Measurements from ENCODE around the gene CCDC190.
"Not testable (repeated sequence)": the region's sequence is repeated elsewhere in the genome, so short reads cannot be mapped to it uniquely, and the experiment has no call there.

Gene CCDC190

GRCh38 chr1:162823771-162824525 is 37.0 kb downstream of the CCDC190 start:
- DNase-seq = no peak

- no peak for DNase-seq
Observed at GRCh38 chr1:162823231-162823630, 37.7 kb downstream of the CCDC190 start.

- peak; percentile 46 for DNase-seq
Observed at GRCh38 chr1:162822391-162823200, 38.4 kb downstream of the CCDC190 start.

GRCh38 chr1:162818666-162819065 is 42.3 kb downstream of the CCDC190 start:
- DNase-seq = not testable (repeated sequence)

GRCh38 chr1:162818136-162818535 is 42.8 kb downstream of the CCDC190 start:
- not testable (repeated sequence) for DNase-seq

- not testable (repeated sequence) for DNase-seq
Observed at GRCh38 chr1:162812357-162812756, 48.6 kb downstream of the CCDC190 start.

GRCh38 chr1:162807503-162807902 is 53.5 kb downstream of the CCDC190 start:
- not testable (repeated sequence) for DNase-seq
